Gastroesophageal sphincter (tissue), 4 donors: ENCODE measurements around the gene TRIM49D2. TPM values are rescaled to one million over a fixed set of nuclear protein-coding genes. Genes with fewer than 3 reads are reported as not detected.
A peak's percentile ranks its signal among the peaks of the same experiment; 100 is the strongest.
"Not testable (repeated sequence)": the region's sequence is repeated elsewhere in the genome, so short reads cannot be mapped to it uniquely, and the experiment has no call there.

Source experiments
- ATAC-seq: fragments of 150-250 bp; one replicate; pipeline ENCODE4 v1.9.1; 2016; ENCODE audit warnings: mild to moderate bottlenecking, moderate library complexity
- H3K27ac ChIP-seq, 4 donors: fragments of 200-600 bp; sonication (generic) in 3 of 4; 1 replicate in 3 of 4; 2 replicates in 1 of 4; pipeline ENCODE4 v1.5.1; 2016 to 2019
- H3K27me3 ChIP-seq: fragments of 200-600 bp; sonication (generic); one replicate; pipeline ENCODE4 v1.5.1; 2019
- H3K36me3 ChIP-seq, 2 donors: fragments of 200-600 bp; sonication (generic); one replicate each; pipeline ENCODE4 v1.5.1; 2019; ENCODE audit warnings: control low read depth in 1 of 2
- H3K4me1 ChIP-seq, 3 donors: fragments of 200-600 bp; sonication (generic); 1 replicate in 2 of 3; 2 replicates in 1 of 3; pipeline ENCODE4 v1.5.1; 2016 to 2019; ENCODE audit warnings: control low read depth in 2 of 3
- H3K4me3 ChIP-seq, 2 donors: fragments of 200-600 bp; sonication (generic); one replicate each; pipeline ENCODE4 v1.5.1; 2019; ENCODE audit warnings: mild to moderate bottlenecking in 1 of 2, moderate library complexity in 1 of 2
- H3K9me3 ChIP-seq, 3 donors: fragments of 200-600 bp; sonication (generic); one replicate each; pipeline ENCODE4 v1.5.1; 2017 to 2019; ENCODE audit warnings: control low read depth in 2 of 3
- EP300 ChIP-seq: sonication (generic); formaldehyde crosslinking; IDR thresholded peaks from one replicate; pipeline ENCODE4 v1.6.1; 2017; ENCODE audit warnings: antibody characterized with exemption, mild to moderate bottlenecking
- POLR2AphosphoS5 ChIP-seq: sonication (generic); formaldehyde crosslinking; IDR thresholded peaks from one replicate; pipeline ENCODE4 v1.6.1; 2017; ENCODE audit warnings: antibody characterized with exemption
- WGBS, 2 donors: methylation state at CpG; one replicate each; pipeline ENCODE4 v1.1.5; 2018; ENCODE audit warnings: low coverage in 1 of 2; 5-methylcytosine and 5-hydroxymethylcytosine counted together
- small RNA-seq, 4 donors: library from RNA; depleted of rRNA; stranded (forward); fragments of <200 nt; gene quantifications; one replicate each; pipeline ENCODE3, GENCODE V24; 2016
- total RNA-seq, 4 donors: library from RNA; depleted of rRNA; stranded (reverse); fragments of >200 nt; gene quantifications; one replicate each; pipeline ENCODE4 v1.1.0, GENCODE V29; 2016
- TF ChIP-seq, protein P1 (sequence below), 4 experiments: fragments of 200-600 bp in 2 of 4; fragments of 450-650 bp in 2 of 4; sonication (generic) in 1 of 4; IDR thresholded peaks; one replicate each; pipeline ENCODE4 v1.5.1; 2017 to 2019; ENCODE audit warnings: antibody characterized with exemption in 4 of 4, mild to moderate bottlenecking in 2 of 4, moderate library complexity in 2 of 4

Gene TRIM49D2, protein sequence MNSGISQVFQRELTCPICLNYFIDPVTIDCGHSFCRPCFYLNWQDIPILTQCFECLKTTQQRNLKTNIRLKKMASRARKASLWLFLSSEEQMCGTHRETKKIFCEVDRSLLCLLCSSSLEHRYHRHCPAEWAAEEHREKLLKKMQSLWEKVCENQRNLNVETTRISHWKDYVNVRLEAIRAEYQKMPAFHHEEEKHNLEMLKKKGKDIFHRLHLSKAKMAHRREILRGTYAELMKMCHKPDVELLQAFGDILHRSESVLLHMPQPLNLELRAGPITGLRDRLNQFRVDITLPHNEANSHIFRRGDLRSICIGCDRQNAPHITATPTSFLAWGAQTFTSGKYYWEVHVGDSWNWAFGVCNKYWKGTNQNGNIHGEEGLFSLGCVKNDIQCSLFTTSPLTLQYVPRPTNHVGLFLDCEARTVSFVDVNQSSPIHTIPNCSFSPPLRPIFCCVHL
- not detected for total RNA-seq

DNA sequence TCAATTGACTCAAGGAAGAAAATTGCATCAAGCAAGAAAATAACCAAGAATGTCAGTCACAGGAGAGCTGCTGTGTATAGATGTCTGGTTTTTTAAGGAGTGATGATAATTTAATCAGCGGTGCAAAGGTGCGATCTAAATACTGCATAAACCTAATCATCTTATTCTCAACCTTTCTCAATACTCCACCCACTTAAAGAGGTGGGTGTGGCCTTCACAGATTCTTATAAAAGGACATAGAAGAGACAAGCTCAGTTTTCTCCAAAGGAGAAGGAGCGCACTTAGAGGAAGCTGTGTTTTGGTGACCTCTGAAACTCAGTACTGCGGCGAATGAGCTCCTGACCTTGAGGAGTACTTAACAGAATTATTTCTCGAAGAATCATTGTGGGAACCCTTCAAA is at the start of gene TRIM49D2:
TRIM49D2 (plus strand) TSS at position 301 of the 400 bp plus-strand sequence. CDS start 2,698 bp downstream, outside the sequence.
- H3K36me3 ChIP-seq, ATAC-seq, H3K4me1 ChIP-seq, H3K4me3 ChIP-seq, H3K27me3 ChIP-seq, H3K9me3 ChIP-seq, H3K27ac ChIP-seq: not testable (repeated sequence)
- 97% methylated on average over 2 of the region's 6 CpGs; no CpG with 5 or more reads in 1 of the 2 donors for WGBS, 2 donors

DNA sequence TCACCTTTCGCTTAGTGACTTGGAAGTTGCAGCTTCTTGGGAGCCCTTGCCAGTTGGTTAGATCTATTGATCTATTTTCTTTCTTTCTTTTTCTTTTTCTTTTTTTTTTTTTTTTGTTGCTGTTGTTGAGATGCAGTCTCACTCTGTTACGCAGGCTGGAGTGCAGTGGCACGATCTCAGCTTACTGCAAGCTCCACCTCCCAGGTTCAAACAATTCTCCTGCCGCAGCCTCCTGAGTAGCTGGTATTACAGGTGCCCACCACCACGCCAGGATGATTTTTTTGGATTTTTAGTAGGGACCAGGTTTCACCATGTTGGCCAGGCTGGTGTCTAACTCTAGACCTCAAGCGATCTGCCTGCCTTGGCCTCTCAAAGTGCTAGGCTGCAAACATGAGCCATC is 46.4 kb upstream of the TRIM49D2 start:
- not testable (repeated sequence) for H3K4me1 ChIP-seq, H3K27me3 ChIP-seq, H3K4me3 ChIP-seq, H3K9me3 ChIP-seq, H3K27ac ChIP-seq, H3K36me3 ChIP-seq, ATAC-seq
- WGBS, 2 donors: 75% methylated on average over 2 of the region's 6 CpGs; no CpG with 5 or more reads in 1 of the 2 donors

DNA sequence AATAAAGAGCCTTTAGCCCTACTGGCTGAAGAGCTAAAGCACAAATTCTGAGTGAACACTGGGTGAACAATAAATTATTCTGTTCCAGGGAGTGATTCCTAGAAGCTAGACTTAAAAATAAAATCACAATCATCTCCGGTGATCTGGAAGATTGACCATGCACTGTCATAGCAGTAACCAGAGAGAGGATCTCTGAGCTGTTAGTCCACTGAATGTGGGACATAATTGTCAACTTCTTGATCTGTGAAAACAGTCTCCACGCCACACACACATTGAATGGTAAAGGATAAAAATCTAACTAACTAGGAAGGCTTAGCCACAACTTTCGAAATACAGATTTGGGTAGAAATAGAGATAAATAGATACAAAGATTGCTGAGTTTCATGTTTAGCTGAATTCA is 30.6 kb upstream of the TRIM49D2 start:
- H3K4me3 ChIP-seq, H3K27me3 ChIP-seq, H3K36me3 ChIP-seq, H3K4me1 ChIP-seq, H3K27ac ChIP-seq, ATAC-seq, H3K9me3 ChIP-seq: not testable (repeated sequence)
- WGBS, 2 donors: 83% methylated on average over 1 of the region's 3 CpGs; no CpG with 5 or more reads in 1 of the 2 donors

DNA sequence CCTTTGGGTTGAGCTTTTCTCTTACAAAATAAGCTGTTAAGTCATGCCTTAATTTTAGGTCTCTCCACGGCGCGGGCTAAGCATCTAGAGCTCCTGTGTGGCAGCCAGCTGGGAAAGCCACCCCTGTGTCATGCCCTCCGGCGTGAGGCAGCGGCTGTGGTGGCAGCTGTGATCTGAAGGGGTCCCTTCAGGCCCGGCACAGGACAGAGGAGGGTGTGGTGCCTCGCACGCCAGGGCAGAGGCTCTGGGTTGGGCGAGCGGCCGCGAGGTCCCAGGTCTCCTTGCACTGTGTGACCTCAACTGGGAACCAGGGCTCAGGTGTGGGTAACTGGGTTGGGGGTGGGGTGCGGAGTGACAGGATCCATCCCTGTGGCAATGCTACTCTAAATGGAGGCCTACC is 23.1 kb upstream of the TRIM49D2 start:
- not testable (repeated sequence) for H3K9me3 ChIP-seq
- no CpG with 5 or more reads among the region's 14 CpGs for WGBS, 2 donors
- peak; percentile 18 for ATAC-seq

DNA sequence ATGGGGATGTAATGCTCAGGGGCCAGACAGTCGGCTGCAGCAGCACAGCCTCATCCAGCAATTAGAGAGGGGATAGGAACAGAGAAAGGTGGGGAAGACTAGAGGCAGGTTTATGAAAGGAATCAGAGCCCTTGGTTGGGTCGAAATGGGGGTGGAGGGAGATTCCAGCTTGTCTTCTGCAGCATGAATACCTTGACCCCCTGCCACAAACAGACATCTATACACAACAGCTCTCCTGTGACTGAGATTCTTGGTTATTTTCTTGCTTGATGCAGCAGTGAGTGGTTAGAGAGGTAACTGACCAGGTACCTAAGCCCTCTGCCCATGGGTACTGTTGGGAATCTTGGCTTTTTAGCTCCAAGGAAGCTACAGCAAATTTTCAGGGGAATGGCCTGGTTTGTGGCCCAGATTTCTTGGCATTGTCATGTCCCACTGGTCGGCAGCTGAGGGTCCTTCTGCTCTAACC is 1.6 kb upstream of the TRIM49D2 start, which contains the start of gene TRIM49D1:
TRIM49D1 (minus strand) TSS at position 51 of the 466 bp plus-strand sequence. CDS start 4,535 bp downstream, outside the sequence.
- 33 to 47% methylated on average over 1 to 3 of the region's 3 CpGs for WGBS, 2 donors
- no peak within 1 kb of the TSS for H3K27ac ChIP-seq
- no peak within 1 kb of the TSS for H3K4me3 ChIP-seq
- H3K27me3 ChIP-seq: no peaks in the 10 kb centered on the region
- no peaks in the 10 kb centered on the region for H3K4me1 ChIP-seq
- no peak for ATAC-seq
- H3K9me3 ChIP-seq: no peaks in the 10 kb centered on the region
- no peaks in the 10 kb centered on the region for H3K36me3 ChIP-seq
- no peak for TF ChIP-seq POLR2AphosphoS5
- TF ChIP-seq, protein P1, sequence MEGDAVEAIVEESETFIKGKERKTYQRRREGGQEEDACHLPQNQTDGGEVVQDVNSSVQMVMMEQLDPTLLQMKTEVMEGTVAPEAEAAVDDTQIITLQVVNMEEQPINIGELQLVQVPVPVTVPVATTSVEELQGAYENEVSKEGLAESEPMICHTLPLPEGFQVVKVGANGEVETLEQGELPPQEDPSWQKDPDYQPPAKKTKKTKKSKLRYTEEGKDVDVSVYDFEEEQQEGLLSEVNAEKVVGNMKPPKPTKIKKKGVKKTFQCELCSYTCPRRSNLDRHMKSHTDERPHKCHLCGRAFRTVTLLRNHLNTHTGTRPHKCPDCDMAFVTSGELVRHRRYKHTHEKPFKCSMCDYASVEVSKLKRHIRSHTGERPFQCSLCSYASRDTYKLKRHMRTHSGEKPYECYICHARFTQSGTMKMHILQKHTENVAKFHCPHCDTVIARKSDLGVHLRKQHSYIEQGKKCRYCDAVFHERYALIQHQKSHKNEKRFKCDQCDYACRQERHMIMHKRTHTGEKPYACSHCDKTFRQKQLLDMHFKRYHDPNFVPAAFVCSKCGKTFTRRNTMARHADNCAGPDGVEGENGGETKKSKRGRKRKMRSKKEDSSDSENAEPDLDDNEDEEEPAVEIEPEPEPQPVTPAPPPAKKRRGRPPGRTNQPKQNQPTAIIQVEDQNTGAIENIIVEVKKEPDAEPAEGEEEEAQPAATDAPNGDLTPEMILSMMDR (IDR thresholded peaks at IDR 0.05): no peak
- TF ChIP-seq EP300: no peak

More for the DNA sequence above, 23.1 kb upstream of the TRIM49D2 start:
- not testable (repeated sequence) for H3K36me3 ChIP-seq, H3K4me1 ChIP-seq, H3K4me3 ChIP-seq, H3K27me3 ChIP-seq, H3K27ac ChIP-seq

DNA sequence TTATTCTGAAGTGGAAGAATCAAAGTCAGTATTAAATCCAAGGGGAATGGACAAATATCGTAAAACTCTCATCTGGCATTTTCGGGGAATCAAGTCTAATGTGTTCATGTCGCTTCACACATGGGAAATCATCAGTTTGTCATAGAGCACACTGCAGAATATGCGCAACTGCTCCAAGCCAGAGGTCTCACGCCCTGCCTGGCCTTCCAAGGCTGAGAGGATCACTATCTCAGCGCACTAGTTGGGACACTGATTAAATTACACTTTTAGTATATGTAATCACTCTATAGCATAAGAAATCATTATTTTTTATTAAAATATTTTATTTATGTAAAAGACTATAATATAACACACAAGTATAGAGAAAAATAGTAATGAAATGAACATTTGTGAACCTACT is 37.0 kb downstream of the TRIM49D2 start:
- not testable (repeated sequence) for H3K4me1 ChIP-seq, H3K4me3 ChIP-seq, H3K27me3 ChIP-seq

DNA sequence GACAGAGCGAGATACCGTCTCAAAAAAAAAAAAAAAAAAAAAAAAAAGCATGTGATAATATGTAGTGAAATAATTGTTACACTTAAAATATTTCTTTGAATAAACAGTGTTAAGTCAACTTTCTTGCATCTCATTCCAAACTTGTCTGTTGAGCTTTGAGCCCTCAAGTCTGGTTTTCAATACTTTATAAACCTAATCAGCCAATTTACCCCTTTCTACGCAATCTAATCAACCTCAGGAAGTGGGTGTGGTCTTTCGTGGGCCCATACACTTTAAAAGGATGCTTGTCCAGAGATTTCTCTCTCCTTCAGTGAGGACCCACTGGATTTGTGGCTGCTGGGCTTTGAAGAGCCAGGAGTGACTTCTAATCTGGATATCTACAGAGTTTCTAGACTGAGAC is 41.9 kb downstream of the TRIM49D2 start, which contains the start of gene TRIM64:
TRIM64 (plus strand) TSS at position 301 of the 400 bp plus-strand sequence. CDS start 2,467 bp downstream, outside the sequence.
- not testable (repeated sequence) for H3K9me3 ChIP-seq, H3K27ac ChIP-seq, ATAC-seq, H3K4me1 ChIP-seq, H3K27me3 ChIP-seq, H3K4me3 ChIP-seq, H3K36me3 ChIP-seq
- no CpG with 5 or more reads among the region's 4 CpGs for WGBS, 2 donors

More for the DNA sequence above, 37.0 kb downstream of the TRIM49D2 start:
- H3K36me3 ChIP-seq, ATAC-seq, H3K9me3 ChIP-seq, H3K27ac ChIP-seq: not testable (repeated sequence)
- 97% methylated on average over 6 of the region's 6 CpGs; no CpG with 5 or more reads in 1 of the 2 donors for WGBS, 2 donors

Small RNA genes lying within 50 kb of the gene (small RNA-seq; reads per million reads assigned to genes)
- 0 reads per million in 4 donors for gene AP004607.1

Other genes with a start within 250 kb of the TRIM49D2 start
- gene TRIM77, start 213.8 kb upstream of the TRIM49D2 start, total RNA-seq: not detected
- not detected for gene TRIM49, start 115.5 kb upstream of the TRIM49D2 start, total RNA-seq
- not detected for gene TRIM64B, start 45.6 kb upstream of the TRIM49D2 start, total RNA-seq
- gene TRIM49D1, start 1.8 kb upstream of the TRIM49D2 start, total RNA-seq: not detected
- gene TRIM64, start 42.0 kb downstream of the TRIM49D2 start, total RNA-seq: not detected
- gene TRIM49C, start 107.0 kb downstream of the TRIM49D2 start, total RNA-seq: not detected
- not detected for gene UBTFL1, start 161.9 kb downstream of the TRIM49D2 start, total RNA-seq
- 1 to 10 TPM in 3 of 4 donors, under 1 TPM in 1; 0.66 to 2.8 (median 1.7) TPM for gene NAALAD2, start 210.6 kb downstream of the TRIM49D2 start, total RNA-seq